Stimulated activated CD8-positive, alpha-beta memory T cell treated with anti-CD3 and anti-CD28 coated beads, Interleukin-12 subunit alpha, Interleukin-12 subunit beta, amount 100 ng/mL, for 24 hours (primary cell): ENCODE results near the gene KMT2C.
"Not testable (repeated sequence)": the region's sequence is repeated elsewhere in the genome, so short reads cannot be mapped to it uniquely, and the experiment has no call there.

Experiments
- DNase-seq: peaks from one replicate; pipeline ENCODE4 v3.0.0-alpha.2; 2020; ENCODE audit errors: extremely low read depth

The KMT2C gene

GRCh38 chr7:152441810-152442209 is 6.0 kb upstream of the KMT2C start:
- DNase-seq = not testable (repeated sequence)

- DNase-seq = not testable (repeated sequence)
These were observed 5.4 kb upstream of the KMT2C start for GRCh38 chr7:152441168-152441567.

GRCh38 chr7:152438017-152438416 is 2.2 kb upstream of the KMT2C start:
- DNase-seq = not testable (repeated sequence)

GRCh38 chr7:152436931-152437575 is 1.2 kb upstream of the KMT2C start:
- not testable (repeated sequence) for DNase-seq

GRCh38 chr7:152436111-152436930 is 518 bp upstream of the KMT2C start:
- DNase-seq = peak; percentile 77

- DNase-seq = not testable (repeated sequence)
These were observed 1.1 kb downstream of the KMT2C start for GRCh38 chr7:152434511-152435383.

GRCh38 chr7:152433721-152434490 is 1.9 kb downstream of the KMT2C start:
- DNase-seq = not testable (repeated sequence)

- DNase-seq = not testable (repeated sequence)
These were observed 3.1 kb downstream of the KMT2C start for GRCh38 chr7:152432735-152433134.

GRCh38 chr7:152430854-152431253 is 4.9 kb downstream of the KMT2C start:
- no peak for DNase-seq

GRCh38 chr7:152430118-152430517 is 5.7 kb downstream of the KMT2C start:
- DNase-seq = not testable (repeated sequence)

- DNase-seq = no peak
These were observed 11.3 kb downstream of the KMT2C start for GRCh38 chr7:152424348-152425108.

GRCh38 chr7:152423991-152424347 is 11.8 kb downstream of the KMT2C start:
- no peak for DNase-seq

- DNase-seq = not testable (repeated sequence)
These were observed 12.6 kb downstream of the KMT2C start for GRCh38 chr7:152423171-152423570.

GRCh38 chr7:152420950-152421349 is 14.9 kb downstream of the KMT2C start:
- DNase-seq = not testable (repeated sequence)

- DNase-seq = no peak
These were observed 16.1 kb downstream of the KMT2C start for GRCh38 chr7:152419473-152420429.

- DNase-seq = no peak
These were observed 21.0 kb downstream of the KMT2C start for GRCh38 chr7:152414779-152415178.

- DNase-seq = no peak
These were observed 24.4 kb downstream of the KMT2C start for GRCh38 chr7:152411389-152411788.

GRCh38 chr7:152406491-152406890 is 29.3 kb downstream of the KMT2C start:
- DNase-seq = no peak

GRCh38 chr7:152406030-152406429 is 29.8 kb downstream of the KMT2C start:
- not testable (repeated sequence) for DNase-seq
